GM18868 (cell line): ENCODE results near the gene PSAP.

Experiments
- ATAC-seq: cut with Tn5 transposase; IDR thresholded peaks from one replicate; pipeline ENCODE4 v1.9.1; 2021; ENCODE audit warnings: mild to moderate bottlenecking, moderate library complexity; ENCODE audit not compliant: unreplicated experiment

PSAP gene

GRCh38 chr10:71769279-71769823 lies 81.7 kb downstream of the PSAP start:
- ATAC-seq: peak; percentile 41

GRCh38 chr10:71767420-71768035 lies 83.5 kb downstream of the PSAP start:
- ATAC-seq: no peak

- ATAC-seq: no peak
Measured at GRCh38 chr10:71766717-71767419, 84.2 kb downstream of the PSAP start.
